Activated CD8-positive, alpha-beta memory T cell treated with anti-CD3 and anti-CD28 coated beads for 1 hour (primary cell): Measurements from ENCODE around the gene IFT122.

ENCODE experiments used
- DNase-seq, 2 donors: peaks; one replicate each; pipeline ENCODE4 v3.0.0-alpha.2; 2020; ENCODE audit warnings: low read depth in 1 of 2; ENCODE audit errors: extremely low read depth in 1 of 2

IFT122 gene

DNA sequence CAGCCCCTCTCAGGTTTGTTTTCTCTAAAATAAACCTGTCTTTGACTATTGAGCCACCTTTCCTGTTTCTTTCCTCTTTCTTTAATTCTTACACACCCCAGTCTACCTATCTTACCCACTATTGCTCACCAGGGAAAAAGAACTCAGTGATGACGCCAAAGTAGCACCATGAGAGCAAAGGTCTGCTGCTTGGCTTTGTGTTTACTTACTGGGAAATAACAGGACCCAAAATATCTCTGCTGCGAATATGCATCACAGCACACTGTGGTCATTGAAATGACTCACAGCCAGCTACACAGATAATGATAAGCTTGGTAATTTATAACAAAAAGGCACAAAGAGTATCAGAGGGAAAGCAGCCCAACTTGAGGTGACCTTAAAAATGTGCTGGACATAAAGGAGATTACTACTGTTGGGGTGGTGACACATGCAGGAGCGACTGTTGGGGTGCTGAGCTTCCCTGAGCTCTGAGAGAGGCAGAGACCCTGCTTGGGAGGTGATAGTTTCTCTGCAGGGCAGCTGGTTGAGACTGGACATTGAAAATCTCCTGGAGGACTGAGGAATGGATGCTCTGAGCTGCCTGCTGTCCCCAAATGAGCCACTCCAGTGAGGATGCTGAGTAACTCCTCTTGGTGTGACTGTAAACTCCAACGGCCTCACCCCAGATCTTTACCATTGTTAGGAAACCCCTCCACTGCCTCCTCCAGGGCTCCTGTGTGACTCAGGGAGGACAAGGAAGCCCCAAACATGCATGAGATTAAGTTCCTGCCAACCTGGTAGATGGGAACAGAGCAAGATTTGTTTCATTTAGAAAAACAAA, 26.1 kb upstream of the IFT122 start:
- DNase-seq = no peak

DNA sequence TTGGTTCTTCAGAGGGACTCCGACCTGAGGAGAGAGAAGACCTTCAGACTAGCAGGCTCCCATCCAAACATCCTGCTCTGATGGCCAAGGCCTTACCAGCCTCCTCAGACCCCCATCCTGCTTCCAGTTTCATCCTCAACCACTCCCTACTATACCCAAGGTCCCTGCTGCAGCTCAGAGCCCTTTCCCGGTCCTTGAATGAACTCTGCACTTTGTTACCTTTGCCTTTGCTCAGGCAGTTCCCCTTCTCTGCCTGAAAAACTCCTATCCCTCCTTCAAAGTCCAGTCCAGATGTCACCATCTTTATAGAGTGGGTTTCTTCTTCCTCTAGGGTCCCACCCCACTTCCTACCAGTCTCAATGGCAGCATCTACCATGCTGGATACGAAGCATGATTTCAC, 24.6 kb upstream of the IFT122 start:
- no peak for DNase-seq

DNA sequence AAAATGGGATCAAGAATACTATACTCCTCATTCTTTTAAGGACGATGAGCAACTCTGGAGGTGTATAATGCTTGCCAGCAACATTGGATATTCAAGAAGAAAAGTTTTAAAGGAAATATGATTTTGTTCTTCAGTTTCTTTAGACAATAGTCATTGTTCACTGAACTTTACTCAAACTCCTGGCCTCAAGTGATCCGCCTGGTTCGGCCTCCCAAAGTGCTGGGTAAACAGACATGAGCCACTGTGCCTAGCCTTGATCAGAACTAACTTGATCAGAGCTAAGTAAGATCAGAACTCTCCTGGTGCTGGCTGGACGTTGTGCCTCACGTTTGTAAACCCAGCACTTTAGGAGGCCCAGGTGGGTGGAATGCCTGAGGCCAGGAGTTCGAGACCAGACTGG, 24.2 kb upstream of the IFT122 start:
- DNase-seq = no peak

DNA sequence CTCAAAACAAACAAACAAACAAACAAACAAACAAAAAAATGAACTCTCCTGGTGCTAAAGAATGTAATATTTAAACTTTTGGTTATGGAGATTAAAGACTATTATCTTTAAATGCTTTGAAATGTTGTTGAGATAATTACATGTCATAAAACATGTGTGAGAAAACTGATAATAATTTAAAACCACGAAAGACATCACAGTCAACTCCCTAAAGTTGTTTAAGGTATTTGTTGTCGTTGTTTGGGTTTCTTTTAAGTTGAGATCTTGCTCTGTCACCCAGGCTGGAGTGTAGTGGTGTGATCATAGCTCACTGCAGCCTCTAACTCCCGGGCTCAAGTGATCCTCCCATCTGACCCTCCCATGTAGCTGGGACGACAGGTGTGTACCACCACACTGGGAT, 23.6 kb upstream of the IFT122 start:
- DNase-seq = no peak

DNA sequence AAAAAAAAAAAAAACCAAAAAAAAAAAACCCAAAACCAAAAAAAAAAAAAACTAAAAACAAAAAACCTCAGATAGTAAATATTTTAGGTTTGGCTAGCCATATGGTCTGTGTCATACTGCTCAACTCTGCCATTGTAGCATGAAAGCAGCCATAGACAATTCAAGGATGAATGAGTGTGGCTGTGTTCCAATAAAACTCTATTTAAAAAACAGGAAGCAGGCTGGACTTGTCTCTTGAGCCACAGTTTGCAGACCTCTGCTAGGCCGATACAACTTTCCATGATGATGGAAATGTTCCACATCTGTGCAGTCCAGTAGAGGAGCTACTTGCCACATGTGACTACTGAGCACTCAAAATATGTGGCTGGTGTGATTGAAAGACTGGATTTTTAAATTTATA, 22.7 kb upstream of the IFT122 start:
- no peak for DNase-seq

DNA sequence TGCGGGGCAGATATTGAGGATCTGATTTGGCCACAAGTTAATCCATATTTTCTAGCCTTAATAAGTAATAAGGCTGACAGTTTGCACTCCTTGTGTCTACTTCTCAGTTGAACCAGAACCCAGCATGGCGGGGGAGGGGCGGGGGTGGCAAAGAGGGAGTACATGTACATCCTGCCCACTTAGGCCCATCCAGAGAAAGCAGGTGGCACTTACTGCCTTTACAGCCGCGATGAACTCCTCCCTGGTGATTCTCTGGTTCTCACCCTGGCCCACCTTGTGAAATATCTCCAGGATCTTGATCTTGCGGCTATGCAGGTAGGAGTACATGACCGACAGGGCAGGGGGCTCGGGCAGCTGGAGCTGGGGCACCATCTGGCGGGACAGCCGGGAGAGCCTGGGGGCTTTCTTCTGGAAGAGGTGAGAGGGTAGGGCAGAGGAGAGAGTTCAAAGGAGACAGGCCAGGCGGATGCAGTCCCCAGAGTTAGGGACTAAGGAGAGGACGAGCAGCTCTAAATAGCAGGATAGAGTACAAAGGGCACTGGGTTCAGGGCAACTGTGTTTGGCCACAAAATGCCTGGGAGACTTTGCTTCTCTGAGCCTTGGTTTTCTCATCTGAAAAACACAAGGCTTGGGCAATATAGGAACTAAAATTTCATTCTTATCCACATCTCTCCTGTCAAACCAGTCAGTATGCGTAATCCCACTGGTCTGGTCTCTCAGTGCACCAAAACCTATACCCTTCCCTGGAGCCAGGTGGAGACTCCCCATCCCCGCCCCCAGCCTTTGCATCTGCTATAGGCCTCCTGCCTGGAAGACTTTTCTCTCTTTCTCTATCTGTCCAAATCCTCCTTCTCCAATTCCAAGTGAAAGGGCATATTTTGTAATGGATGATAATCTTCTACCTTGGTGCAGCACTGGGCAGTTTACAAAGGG, 21.7 kb upstream of the IFT122 start:
- no peak for DNase-seq

DNA sequence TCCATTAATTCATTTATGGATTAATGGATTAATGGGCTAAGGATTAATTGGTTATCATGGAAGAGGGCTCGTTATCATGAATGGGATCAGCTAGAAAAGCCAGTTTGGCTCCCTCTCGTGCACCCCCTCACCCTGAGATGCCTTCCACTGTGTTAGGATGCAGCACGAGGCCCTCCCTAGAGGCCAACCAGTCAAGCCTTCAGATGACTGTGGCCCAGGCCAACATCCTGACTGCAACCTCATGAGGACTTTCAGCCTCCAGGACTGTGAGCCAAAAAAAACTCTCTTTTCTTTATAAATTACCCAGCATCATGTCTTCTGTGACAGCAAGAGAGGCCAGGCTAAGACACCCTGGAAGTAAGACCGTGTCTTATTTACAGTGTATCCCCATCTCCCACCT, 20.5 kb upstream of the IFT122 start:
- no peak for DNase-seq

DNA sequence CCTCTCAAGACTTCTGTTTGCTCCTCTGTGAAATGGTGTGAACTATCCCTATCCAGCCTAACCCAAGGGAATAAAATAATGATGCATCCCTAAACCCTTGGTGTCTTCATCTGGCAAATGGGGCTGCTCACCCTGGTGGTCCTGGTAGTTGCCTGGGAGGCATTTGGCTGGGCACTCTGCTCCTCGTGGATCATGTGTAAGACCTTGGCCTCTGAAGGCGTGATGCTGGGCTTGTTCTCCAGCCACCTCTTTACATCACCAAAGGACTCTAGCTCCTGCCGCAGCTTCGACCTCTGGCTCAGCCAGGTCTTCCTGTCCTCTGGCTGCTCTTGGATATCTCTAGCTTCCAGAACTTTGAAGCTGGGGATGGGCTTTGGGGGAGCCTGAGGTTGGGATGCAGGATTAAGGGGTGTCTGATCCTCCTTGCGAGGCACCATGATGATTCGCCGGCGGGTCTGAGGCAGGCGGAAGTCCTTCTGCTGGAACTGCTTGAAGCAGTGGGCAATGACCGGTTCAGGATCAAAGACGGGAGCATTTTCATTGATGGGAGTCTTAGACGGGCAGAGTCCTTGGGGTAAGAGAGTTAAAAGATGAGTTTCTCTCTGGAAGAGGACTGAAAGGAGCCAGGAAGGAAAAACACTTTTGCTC, 18.7 kb upstream of the IFT122 start:
- no peak for DNase-seq

DNA sequence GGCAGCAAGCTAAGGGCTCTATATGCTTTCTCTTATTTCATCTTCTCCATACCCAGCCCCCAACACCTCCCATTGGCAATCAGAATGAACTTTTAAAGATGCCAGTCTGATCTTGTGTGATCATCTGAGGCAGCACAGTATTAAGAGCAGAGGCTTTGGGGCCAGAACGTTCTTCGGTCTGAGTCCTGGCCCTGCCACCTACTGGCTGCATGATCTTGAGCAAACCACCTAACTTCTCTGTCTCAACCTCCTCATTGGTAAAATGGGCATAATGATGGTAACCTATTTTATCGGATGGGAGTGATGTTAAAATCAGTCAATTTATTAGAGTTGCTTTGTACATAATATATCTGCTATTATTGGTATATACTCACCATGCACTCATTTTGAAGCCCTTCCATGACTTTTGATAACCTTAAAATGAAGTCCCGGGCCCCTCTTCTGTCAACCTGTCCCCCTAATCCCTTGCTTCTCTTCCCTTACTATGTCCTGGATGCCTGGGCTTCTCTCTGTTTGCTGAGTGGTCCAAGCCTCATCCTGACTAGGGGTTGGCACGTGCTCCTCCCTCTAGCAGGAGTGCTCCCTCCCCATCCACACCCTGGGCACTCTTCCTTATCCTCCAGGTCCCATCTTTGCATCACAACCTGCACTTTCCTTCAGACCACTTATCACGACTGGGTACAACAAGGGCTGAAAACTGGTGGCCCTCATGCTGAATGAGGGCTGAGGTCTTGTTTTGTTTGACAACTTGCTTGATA, 17.9 kb upstream of the IFT122 start:
- DNase-seq = no peak

DNA sequence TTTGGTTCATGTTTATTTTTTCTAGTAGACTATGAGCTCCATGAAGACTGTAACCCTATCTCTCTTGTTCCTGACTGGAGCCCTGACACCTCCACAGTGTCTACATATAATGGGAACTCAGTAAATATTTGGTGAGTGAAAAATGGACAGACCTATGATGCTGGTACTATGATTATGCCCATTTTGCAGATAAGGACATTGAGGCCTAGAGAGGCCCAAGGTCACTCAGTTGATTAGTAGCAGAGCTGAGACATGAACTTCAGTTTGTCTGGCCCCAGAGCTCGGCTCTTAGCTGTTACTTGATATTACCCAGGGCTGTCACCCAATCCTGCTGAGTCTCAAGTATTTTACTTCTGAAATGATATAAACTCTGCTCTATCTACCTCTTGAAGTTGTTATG, 17.1 kb upstream of the IFT122 start:
- DNase-seq = no peak

DNA sequence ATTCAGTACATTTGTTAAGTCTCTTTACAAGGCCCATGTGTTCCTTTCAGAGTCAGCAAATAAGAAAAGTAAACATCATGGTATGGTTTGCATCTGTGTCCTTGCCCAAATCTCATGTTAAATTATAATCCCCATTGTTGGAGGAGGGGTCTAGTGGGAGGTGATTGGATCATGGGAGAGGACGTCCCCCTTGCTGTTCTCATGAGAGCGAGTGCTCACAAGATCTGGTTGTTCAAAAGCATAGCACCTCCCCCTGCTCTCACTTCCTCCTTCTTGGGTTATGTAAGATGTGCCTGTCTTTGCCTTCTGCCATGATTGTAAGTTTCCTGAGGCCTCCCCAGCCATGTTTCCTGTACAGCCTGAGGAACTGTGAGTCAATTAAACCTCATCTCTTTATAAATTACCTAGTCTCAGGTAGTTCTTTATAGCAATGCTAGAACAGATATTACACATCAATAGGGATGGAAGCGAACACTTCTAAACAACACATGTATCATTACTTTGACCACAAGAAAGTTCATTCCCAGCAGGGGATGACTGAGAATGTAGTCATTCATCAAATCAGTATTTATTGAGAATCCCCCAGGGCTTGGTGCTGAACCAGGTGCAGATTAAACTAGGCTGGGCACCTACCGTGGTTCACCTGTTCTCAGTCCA, 15.7 kb upstream of the IFT122 start:
- no peak for DNase-seq

DNA sequence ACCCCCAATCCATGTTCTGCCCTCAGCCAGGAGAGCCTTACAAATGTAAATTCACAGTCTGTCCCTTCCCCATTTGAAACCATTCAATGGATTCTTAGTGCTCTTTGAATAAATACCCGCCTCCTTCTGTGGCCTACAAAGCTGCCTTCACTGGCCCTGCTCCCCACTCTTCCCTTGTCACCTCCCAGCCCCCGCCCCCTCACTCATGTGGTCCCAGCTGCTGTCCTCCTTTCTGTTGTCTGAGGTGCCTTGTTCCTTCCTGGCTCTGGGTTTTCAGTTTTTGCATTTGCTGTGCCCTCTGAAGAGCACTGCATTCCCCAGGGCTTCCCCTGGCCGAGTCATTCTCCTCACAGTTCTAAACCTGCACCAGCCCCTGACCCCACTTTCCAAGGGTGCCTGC, 14.8 kb upstream of the IFT122 start:
- DNase-seq = no peak

DNA sequence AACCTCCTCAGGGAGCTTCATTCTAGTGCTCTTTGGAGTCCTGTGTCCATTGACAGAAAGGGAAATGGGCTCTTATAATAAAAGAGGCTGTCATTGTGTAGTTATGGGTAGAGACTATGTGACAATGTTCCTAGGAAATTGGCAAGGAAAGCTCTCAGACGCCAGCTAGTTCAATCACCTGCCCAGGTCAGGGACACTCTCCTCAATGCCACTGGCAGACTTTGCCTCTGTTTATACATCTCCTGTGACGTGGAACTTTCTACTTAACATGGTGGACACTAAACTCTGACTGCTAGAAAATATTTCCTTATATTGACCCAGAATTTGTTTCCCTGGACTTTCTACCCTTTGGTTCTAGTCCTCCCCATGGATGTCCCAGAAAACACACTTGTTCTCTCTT, 14.4 kb upstream of the IFT122 start:
- DNase-seq = no peak

DNA sequence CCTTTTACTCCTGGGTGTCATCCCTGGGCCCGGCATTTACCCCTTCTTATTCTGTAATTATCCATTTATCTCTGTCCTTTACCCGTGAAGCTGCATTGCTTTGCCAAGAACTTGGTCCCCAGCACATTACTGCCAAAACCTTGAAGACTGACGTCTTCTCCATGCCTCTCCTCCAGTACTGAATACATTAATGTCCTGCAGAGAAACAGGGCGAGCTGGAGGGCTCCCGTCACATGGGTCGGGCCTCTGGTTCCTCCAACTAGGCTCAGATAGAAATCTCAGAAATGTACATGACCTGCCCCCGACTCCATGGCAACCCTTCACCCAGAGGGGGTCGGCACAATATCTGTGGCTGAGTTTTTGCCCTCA, 12.0 kb upstream of the IFT122 start:
- no peak for DNase-seq

DNA sequence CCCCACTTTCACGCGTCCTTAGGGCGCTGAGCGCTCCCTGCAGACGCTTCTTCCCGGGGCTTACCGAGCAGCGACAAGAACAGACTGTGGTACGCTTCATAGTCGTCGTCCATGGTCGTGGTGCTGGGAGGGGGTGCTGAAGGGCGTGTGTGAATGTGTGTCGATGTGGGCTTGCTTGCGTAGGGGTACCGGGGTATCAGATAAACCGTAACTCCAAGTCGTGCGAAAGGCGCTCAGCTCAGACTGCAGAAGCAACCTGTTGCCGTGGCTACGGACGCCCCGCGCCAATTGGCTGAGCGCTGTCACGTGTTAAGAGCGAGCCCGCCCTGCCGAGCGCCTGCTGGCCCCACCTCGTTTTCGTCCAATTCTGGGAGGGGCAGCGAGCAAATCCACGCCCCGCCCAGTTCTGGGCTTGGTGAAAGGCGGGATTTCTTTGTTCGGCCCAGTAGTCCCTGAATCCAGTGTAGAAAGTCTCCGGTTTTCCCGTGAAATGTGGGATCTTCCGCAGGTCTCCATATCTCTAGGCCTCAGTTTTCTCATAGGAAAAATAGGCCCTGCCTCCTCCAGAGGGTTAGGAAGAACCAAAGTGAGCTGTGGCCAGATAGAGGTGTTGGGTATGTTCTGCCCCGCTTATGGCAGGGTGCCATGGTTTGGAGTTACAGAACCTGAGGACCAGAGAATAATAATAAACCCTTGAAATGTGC, 11.5 kb upstream of the IFT122 start, which contains the start of gene EFCAB12:
TSS of gene EFCAB12 (minus strand) at position 261 of the 704 bp plus-strand sequence. CDS start at position 113, 148 bp downstream.
- peak; percentile 78 to 82 for DNase-seq

DNA sequence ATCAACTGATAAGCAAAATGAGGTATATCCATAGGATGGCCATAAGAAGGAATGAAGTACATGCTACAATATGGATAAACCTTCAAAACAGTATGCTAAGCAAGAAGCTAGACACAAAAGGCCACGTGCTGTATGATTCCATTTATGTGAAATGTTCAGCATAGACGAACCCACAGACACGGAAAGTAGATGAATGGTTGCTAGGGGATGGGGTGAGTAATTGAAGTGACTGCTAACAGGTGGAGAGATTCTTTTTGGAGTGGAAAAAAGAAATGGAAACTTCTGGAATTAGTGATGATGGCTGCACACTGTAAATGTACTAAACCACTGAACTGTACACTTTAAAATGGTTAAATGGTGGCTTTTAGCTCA, 11.0 kb upstream of the IFT122 start:
- DNase-seq = no peak

DNA sequence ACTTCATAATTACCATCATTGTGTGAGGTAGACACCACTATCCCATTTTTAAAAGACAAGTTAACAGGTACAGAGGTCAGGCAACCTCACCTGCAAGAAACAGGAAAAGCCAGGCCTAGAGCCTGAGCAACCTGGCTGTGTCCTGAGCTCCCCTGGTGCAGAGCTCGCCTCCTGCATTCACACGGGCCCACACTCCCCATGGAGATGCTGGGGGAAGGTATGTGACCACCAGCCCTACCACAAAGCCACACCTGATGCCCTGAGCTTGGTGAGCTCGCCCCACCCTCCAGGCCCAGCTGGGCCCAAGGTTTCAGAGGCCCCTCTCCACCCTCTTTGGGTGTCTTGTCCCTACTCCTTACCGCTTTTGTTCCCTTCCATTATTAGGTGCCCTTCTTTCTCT, 10.4 kb upstream of the IFT122 start:
- DNase-seq = no peak

DNA sequence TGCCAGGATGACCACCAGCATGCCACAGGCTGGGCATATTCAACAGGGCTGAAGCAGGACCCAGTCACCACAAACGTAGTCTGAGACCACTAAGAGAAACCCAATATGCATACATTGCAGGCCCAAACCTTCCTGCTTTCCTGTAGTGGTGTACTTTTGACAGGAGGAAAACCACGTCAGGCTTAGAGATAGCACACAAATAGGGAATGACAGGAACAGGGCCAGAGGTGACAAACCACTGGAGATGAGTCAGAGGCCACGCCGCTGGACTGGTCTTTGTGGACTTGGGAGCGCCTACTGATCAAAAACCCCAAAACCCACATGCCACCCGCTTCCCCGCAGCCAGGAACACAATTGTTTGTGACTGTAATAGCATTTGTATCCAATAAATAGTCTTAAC, 8.0 kb upstream of the IFT122 start:
- DNase-seq = no peak

DNA sequence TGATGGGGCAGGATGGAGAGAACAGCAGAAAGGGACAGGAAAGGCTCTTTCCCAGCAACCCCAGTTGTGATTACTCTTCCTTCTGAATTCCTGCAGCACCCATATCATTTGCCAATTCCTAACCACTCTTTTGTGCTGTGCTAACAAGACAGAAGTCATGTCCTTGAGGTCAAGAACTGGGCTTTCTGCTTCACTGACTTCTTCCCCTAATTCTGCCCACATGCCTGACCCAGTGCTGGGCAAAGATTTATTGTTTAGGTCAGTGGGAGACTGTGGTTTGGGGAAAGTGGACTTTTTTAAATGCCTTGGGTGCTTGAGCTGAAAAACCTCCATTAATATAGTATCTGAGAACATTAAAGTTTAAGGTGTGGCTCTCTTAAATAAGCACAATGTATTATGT, 7.4 kb upstream of the IFT122 start:
- no peak for DNase-seq

DNA sequence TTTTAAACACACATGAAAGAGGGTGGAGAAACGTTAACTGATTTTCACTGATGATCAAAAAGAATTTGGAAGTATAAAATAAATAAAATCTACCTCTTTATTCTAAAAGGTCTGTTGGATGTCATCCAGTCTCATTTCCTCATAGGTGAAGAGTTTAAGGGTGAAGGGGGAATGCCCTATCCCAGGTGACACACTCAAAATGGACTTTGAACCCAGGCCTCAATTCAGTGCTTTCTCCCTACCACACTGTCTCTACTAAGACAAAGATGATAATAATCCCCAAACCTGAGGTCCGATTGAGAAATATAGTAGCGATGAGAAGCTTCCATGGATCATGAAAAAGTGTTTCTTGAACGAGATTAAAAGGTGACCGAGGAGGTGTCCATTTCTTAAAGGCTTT, 6.5 kb upstream of the IFT122 start:
- DNase-seq = no peak
